HG03565 (cell line): ENCODE data around the gene JAK1.

Source experiments
- ATAC-seq: cut with Tn5 transposase; IDR thresholded peaks from one replicate; pipeline ENCODE4 v1.9.1; 2021; ENCODE audit warnings: mild to moderate bottlenecking, moderate library complexity; ENCODE audit not compliant: unreplicated experiment

JAK1 gene

DNA sequence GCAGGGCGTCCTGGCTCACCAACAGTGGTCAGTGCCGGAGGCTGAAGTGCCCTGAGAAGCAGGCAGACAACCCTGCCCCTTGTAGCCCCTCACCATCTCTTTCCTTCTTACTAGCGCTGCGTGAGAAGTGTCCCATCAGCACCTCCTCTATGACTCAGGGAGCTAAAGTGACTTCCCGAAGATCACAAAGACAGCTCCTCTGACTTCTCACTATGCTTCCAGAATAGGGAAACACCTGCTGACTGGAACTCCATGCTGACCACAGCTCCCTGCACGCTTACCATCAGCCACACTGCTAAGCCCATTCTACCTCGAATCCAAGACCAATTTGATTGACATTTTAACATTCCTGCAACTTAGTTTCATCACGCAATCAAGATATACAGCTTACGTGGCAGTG is 92.8 kb downstream of the JAK1 start:
- ATAC-seq = no peak

DNA sequence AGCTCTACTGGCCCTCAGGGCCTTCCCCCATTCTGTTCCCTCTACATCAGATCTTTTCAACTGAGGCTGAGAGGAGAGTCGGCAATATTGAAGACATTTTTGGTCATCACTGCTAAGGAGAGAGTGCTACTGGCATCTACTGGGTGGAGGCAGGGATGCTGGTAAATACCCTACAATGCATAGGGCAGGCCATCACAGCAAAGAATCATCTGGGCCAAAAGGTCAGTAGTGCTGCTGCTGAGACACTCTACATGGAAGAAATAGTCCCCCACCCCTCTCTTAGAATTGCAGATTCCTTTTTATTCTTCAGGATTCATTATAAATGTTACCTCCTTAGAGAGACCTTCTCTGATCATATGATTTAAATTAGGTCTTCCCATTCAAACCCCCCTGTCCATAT is 94.3 kb downstream of the JAK1 start:
- no peak for ATAC-seq

DNA sequence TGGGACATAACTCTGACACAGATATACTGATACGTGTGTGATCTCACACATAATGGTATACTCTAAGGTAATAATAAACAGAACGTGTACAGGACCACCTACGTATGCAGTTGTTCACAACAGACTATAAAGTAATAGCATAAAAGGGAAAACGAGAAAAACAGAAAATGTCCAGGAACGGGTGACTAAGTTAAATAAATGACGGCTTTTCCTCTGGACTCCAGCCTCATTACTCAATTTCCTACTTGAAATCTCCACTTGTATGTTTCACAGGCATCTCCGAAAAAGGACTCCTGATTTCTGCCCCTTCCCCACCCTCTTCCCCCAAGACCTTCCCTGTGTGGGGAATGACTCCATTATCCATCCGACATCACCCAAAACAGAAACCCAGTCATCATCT is 95.1 kb downstream of the JAK1 start:
- no peak for ATAC-seq

DNA sequence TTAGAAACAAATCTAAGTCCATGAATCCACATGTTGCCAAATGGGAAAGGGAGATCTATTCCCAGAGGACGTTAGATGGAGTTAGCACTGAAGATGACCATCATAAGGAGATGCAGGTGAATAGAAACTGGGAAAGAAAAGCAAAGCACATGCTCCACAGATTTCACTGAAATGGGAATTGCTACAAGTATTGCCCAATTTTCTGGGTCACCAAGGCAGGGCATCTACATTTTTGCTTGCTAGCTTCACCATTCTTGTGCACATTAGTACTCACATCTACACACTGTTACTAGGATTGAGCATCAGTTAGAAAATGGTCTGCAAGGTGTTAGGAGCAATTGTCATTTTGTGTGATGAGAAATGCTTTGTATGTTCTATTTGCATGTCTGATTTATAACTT is 99.1 kb downstream of the JAK1 start:
- no peak for ATAC-seq

DNA sequence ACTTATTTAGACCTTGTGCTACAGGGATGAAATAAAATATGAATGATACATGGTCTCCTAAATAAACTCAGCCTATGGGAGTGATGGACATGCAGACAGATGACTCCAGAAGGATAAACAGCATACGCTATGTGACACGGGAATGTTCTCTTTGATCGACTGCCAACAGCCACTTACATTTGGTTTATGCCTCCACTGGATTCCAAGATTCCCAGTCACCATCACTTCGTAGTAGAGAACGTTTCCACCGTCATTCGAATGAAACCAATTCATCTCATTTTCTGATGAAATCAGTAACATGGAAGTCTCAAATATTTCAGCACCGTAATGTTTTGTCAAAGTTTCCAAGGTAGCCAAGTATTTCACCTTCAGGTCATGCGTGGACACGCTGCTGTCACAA is 99.7 kb downstream of the JAK1 start:
- no peak for ATAC-seq

DNA sequence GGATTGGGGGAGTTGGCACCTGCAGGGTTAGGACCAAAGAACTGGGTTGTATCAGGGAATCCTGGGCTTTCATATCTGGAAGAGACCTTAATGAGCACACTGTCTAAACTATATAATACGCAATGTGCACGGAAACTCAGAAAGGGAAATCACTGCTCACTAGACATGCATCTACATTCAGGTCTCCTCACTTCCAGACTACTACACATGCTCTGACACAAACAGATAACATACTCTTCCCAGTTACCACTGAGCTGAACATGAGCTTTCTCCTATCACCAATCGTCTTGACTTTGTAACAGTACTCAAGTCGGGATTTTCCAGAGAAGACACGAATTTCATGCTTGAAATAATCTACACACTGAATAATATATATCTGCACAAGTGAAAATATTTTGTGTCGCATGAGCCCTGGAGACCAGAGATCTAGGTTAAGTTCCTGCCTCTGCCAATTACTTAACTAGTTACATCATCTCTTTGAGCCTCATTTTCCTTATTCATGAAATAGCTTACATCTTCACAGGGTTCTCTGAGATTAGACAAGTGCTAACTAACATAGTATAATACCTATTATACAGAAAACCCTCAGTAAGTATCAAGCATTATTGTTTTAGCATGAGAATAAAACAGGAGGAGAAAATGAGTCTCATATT is 101.1 kb downstream of the JAK1 start:
- no peak for ATAC-seq

DNA sequence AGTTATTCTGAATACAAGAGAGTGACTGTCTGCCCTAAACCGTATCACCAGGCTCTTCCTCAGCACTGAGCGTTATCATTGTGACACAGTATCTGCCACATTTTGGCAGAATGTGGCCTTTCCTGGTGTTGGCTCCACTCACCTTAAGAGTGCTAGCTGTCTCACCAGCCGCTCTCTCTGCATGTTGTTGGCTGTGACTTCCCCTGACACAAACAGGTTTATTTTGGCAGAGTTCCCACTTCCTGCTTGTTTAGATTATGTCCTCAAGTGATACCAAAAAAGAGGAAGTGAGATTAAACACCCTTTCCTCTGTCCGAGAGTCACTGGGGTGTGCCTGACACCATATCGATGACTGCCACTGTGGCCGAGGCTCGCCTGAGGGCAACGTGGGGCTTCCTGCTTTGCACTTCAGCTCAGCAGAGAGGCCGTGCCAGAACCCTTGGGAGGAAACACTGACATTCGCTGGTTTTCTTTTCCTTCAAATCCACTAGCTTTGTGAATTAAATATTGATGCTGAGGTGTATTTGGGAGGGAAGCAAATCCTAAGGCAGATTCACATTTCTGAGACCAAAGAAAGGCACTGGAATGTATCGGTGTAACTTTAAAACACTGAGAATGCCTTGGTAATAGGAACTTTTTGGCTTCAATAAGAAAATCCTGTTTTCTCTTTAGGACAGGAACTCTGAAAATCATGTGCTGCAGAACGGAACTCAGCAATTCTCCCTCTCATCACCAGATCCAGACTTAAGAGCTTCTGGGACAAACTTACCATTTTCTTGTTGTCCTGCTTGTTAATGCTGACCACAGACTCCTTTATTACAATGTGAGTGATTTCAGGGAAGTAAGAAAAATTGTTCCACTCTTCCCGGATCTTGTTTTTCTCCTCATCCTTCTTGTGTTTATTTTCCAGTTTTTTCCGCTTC is 102.1 kb downstream of the JAK1 start:
- peak; percentile 100 for ATAC-seq

DNA sequence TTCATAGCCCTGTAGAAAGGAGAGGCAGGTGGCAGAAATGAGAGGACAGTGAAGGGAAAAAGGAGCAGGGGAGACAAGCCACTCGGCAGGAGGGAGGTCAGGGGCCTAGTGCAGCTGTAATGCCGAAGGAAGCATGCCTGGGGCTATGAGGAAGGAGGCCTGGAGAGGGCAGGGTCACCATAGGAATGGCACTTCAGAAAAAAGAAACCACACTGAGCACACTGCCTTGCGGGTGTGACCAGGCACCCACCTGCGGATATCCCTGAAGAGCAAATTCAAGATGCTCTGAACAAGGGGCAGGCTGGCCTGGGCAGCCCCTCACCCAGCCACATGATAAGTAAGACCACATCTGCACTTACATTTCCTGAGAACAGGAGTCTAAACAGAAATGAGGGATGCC is 104.7 kb downstream of the JAK1 start:
- no peak for ATAC-seq

DNA sequence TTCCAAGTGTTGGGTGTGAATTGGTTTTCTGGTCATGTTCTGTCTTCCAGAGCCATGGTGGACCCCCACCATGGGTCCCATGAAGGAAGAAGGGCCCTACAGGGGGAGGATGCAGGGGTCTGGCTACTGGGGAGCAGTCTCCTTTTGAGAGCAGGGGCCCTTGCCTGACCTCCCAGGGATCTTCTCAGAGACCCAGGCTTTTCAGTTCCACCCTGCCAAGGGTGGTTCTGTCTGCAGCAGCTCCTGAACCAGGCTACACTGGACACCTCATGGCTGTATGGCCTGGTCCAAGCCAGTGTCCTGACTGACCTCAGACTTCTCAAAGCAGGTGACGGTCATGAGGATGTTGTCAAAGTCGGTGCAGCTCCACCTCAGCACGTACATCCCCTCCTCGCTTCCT is 109.0 kb downstream of the JAK1 start:
- no peak for ATAC-seq

DNA sequence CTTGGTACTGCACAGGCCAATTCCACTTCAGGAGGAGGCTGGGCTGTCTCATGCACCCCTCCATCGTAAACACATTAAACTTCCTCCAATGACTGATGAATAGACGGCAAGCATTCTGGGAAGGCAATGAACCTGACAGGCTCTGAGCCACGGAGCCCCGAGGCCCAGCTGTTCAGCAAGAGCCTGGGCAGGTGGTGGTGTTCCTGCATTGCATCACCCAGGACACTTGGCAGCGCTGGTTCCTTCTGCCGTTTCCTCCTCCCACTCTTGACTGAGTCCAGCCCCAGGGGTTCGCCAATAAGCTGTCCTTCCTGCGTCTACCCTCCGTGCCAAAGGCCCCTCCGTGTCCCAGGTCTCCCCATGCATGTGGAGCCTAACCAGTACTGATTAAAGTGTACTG is 109.8 kb downstream of the JAK1 start:
- ATAC-seq = no peak

DNA sequence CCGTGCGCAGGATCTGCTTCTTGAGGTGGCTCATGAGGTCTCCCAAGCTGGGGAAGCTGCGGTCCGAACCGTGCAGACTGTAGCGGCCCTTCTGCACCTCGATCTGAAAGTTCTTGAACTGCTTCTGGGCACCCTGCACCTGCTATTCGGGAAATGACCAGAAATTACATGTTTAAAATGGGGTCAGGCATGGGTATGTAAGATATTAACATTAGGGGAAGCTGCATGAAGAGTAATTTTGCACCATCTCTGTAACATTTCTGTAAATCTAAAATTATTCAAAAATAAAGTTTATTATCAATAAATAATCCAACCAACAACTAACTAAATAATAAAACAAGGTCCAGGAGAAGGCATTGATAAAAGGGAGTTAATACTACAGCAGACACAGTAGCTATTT is 110.8 kb downstream of the JAK1 start:
- ATAC-seq = no peak

DNA sequence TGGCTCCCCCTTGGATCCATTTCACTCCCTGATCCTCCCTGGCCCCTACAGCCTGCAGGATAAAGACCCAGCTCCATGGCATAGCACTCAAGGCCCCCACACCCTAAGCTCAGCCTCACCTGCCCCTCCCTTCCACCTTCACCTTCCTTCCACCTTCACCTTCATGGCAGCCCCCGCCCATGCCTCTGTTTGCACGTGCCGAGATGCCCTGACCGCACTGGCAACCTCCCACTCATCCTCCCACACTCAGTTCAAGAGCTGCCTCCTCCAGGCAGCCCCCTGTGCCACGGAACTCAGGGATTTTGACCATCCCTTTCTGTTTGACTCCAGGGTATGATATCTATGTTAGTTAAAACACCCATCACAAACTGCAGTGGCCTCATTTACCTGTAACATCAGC is 111.7 kb downstream of the JAK1 start:
- ATAC-seq = no peak

DNA sequence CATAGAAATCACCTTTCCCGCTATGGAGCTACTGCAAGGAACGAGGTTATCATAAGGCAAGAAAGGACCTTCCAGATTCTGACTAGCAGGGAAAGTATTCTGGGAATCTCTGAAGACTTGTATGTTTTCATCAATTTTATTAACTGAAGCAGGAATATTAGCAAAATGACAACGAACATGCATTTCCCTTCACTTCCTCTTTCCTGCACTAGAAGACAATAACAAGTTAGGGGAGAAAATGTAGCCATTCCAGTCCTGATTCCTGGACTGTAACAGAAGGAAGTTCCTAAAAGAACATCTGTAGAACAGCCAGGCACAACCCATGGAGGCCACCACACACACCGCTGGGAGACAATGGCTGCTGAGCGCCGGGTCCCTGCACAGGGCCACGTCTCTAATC is 114.7 kb downstream of the JAK1 start:
- ATAC-seq = no peak

DNA sequence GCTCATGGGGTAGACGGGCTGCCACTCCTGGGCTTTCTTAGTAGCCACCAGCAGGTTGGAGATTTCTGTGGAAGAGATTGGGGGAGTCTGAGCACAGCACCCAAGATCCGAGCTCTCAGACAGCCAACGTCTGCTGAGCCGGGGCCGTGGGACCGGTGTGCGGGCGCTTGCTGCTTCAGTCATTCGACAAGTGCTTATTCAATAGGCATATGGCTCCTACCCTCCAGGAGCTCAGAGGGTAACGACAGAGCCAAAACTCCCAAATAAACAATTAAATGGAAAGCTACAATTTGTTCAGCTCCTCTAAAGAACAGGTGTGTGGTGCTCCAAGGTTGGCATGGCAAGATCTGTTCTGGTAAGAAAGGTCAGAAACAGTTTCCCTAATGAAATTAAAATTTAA is 115.5 kb downstream of the JAK1 start:
- ATAC-seq = no peak

DNA sequence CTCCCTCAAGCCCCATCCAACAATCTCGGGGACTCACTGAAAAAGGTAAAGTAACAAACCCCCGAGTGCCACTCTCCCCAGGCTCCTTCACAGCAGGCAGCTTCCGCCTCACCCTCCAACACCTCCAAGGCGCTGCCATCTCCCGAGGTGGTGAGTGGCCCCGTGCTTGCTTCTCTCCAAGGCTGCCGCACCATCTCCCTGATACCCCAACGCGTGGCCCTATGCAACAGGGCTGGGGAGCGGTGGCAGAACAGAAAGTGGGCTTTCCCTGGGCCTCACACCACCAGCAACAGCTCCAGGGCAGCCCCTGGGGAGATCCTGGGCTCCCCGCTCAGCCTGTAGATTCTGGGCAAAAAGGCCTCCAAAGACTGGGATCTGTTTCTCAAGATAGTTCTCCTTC is 116.4 kb downstream of the JAK1 start:
- no peak for ATAC-seq

DNA sequence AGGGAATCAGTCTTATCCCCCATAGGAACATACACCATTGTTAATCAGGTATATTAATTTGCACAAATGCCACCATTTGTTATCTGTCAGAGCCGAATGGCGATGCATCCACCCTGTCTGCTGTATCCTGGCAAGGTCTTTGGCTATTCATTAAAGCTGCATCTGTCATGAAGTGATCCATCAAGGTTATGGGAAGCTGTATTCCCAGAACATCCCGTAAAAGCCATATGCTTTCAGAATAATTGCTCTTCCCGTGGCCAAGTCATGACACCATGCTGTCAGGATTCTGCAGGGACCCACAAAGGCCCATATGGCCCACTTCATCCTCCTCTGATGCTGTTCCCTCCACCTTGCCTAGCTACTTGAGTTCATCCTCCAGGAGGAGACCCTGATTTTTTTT is 117.5 kb downstream of the JAK1 start:
- ATAC-seq = no peak

DNA sequence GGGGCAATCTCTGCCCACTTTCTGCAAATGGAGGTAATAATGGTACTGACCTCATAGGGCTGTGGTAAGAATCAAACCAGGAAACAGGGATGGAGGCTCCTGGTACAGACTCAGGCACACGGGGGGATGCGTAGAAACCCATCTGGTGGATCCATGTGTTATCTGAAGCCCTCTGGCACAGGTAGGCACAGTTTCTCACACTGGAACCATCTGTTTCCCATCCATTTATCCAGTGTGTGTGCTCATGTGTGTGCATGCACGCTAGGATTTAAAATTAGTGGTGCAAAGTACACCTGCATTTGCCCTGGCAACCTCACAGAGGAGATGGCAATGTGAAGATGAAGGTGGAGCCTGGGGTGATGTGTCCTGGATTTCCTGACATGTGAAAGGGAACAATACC is 118.2 kb downstream of the JAK1 start:
- ATAC-seq = no peak

DNA sequence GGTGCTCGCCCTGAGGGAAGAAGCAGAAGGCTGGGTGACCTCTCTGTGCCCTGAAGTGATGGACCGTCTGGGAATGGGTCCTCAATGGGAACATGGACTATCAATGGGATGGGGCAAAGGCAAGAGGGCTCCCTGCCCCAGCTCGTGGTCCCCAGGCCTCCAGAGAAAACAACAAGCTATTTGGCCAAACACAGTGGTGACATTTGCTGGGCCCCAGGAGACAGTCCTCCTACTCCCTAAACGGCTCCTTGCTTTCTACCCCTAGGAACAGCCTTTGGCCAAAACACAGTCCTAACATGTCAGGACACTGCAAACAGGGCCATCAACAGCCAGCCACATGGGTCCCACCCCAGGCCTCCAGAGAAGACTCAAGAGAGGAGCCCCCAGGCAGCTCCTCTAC is 118.7 kb downstream of the JAK1 start:
- ATAC-seq = no peak

DNA sequence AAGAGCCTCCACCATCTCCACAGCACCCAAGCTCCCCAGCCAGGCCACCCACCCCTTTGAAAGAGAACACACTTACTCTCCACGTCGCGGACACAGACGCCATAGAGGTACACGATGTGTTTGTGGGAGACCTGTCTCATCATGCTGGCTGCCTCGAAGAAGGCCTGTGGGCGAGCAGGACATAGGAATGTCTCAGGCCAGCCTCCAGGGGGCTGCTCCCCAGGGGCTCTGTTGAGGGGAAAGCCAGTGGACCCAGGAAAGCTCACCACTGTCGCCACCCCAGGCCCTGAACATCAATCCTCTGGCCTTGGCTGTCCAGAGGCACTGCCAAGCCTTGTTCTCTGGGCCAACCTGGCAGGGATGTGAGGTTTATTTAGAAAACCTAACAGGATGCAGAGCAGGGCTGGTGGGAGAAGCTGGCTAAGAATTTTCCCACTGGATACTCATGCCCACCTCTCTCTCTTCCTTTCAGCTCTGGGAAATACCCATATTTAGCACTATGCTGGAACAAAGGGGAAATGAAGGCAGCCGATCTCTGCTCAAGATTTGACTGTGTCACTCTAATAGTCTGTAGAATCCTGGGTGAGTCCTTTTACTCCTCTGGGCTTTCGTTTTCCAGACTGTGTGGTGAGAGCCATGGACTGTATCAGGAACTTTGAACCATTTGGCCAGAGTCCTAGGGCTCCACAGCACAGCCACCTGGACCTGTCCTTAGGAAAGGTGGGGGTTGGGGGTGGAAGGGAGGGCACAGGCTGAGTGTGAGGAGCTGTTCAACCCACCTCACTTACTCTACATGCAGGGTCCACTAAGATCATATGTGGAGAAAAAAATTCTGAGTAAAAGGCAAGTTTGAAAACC is 119.5 kb downstream of the JAK1 start:
- no peak for ATAC-seq

DNA sequence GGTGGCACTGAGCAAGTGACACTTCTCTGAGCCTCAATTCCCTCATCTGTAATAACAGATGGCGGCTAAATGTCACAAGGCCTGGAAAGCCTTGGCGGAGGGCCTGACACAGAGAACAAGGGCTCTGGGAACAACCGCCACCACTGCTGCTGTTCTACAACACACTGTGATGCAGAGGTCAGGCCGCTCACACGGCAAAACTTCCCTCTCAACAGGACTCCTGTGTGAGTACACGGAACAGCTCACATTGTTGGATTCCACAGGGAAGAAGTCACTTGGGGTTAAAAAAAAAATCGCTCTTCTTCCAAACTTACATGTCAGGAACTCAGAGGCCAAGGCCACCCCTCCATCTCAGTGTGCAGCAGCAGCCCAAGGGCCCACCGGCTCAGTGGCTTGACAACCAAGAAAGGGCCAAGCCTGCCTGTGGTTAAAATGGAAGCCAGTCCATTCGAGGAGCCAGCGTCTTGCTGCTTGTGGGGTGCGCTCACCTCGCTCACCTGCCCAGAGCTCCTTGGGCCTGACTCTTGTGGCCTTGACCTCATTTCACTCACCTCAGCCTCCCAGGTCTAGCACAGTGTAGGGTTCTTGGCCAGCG is 120.4 kb downstream of the JAK1 start:
- ATAC-seq = no peak

DNA sequence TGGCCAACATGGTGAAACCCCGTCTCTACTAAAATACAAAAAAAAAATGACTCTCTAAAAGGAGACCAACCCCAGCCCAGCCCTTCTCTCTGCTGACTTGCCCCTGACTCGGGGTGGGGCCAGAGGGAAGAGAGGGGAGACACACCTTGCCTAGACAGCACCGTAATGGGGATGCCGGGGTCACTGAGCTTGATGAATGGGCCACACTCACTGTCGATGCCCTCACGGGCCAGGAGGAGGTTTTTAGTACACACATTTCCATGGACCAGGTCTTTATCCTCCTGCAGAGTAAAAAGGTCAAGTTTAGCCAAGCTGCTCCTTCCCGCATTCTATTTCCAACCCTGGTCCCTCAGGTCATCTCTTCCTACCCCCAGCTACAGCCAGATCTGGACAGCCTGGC is 121.7 kb downstream of the JAK1 start:
- no peak for ATAC-seq
